GM20000 (cell line): ENCODE results near the gene ZNF441.

Experiments
- DNase-seq: peaks from one replicate; pipeline ENCODE4 v3.0.0; 2012; ENCODE audit warnings: low spot score
- CTCF ChIP-seq: IDR thresholded peaks from 2 replicates; pipeline ENCODE4 v1.5.1; 2012; ENCODE audit warnings: mild to moderate bottlenecking, control low read depth; ENCODE audit errors: extremely low read depth, missing control alignments

The ZNF441 gene

GRCh38 chr19:11832253-11832912 is 65.6 kb downstream of the ZNF441 start:
- no peak for TF ChIP-seq CTCF
- DNase-seq, result no peak

- no peak for TF ChIP-seq CTCF
- no peak for DNase-seq
Measured at GRCh38 chr19:11833541-11833940, 66.7 kb downstream of the ZNF441 start.
